NCI-H345 (cell line): ENCODE data around the gene MED31.
"Not testable (repeated sequence)": the region's sequence is repeated elsewhere in the genome, so short reads cannot be mapped to it uniquely, and the experiment has no call there.

Source experiments
- DNase-seq: peaks from one replicate; lab custom pipeline; 2025; lab: John Stamatoyannopoulos, UW

The MED31 gene

GRCh38 chr17:6651354-6651918 is at the start of gene MED31, which contains the start of gene C17orf100:
Gene MED31, minus strand, starts transcription at chr17:6651605. Its CDS starts 77 bp downstream, at chr17:6651528.
Gene C17orf100, plus strand, starts transcription at chr17:6651762. Its CDS starts 152 bp downstream, at chr17:6651914.
- DNase-seq = peak; percentile 87

DNA sequence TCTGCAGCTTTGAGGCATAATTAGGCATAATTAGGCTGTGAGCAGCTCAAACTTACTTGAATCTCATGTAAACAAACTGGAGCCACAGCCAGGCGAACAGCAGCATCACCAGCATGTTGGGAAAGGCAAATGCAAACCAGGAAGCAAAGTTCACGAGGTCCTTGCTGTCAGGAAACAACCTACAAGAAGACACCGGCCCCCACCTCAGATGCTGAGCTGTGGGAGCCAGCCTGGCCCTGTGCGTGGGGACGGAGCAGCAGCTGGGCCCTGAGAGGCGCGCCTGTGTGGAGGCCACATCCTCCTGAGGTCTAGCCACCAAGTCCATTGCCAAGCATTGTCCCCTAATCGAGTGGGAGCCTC is 49.5 kb upstream of the MED31 start:
- DNase-seq = no peak

DNA sequence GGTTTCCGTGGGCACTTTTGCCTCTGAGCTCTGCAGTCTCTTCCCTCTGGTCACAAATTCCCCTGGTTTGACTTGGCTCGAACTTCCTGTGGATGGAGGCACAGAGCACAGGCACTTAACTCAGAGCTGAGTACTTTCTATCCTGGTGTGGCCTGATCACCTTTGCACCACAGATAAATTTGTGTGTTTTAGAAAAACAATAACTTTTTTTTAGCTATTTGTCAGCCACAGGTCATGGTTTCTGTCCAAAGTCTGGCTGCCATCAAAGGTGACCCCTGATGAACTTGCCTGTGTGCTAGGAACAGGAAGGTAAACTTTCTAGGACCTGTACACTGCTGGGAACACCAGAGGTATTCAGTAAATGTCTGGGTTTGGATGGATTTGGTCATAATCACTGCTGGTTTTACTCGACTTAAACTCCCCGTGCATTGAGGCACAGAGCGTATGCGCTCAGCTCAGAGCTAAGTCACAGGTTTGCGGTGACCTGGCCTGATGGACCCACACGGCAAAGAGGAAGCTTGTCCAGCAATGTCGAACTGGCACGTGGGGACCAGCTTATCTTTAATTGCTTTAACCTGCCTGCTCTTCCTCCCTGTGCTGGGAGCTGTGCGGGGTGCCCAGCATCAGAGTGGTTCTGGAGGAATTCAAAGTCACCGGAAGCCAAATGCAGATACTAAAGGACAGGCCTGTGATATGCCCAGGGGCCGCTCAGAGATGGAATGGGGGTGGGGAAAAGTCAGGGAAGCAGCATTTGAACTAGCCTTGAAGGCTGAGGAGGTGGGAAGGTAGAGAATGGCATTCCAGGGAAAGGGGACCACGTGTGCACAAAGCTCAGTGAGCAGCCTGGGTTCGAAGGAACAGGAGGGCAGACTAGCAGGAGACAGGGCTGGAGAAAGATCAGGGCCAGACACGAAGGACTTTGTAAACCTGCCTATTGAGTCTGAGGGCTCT is 48.9 kb upstream of the MED31 start:
- DNase-seq = no peak

GRCh38 chr17:6698004-6698403 is 46.6 kb upstream of the MED31 start:
- no peak for DNase-seq

GRCh38 chr17:6696906-6697305 is 45.5 kb upstream of the MED31 start:
- no peak for DNase-seq

DNA sequence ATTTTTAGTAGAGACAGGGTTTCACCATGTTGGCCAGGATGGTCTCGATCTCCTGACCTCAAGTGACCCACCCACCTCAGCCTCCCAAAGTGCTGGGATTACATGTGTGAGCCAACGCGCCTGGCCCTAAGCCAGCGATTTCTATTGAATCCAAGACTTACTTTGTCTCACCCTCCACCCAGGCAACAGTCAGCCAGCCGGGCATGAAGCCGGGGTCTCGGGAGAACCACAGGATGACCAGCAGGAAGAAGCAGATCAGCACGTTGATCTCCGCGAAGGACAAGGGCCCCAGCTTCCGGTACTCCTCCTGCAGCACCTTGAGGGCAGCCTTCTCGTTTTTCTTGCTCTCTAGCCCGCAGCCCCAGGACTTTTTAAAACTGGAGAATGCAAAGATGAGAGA is 44.2 kb upstream of the MED31 start:
- no peak for DNase-seq

DNA sequence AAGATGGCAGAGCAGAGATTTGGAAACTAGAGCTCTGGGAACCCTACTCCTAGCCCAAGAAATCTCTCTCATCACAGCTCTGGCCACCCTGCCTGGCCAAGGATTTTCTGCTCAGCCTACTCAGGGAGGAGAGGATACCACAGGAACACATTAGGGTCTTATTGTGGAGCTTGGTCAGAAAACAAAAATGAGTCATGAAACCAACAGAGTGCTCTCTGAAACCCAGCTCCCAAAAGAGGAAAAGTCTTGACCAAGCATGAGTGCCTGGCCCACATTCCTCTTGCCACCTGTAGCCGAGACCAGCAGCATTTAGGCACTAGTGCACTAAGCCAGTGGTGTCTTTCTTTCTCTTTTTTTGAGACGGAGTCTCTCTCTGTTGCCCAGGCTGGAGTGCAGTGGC is 43.6 kb upstream of the MED31 start:
- no peak for DNase-seq

- DNase-seq = not testable (repeated sequence)
Observed at GRCh38 chr17:6691958-6692357, 40.6 kb upstream of the MED31 start.

- DNase-seq = no peak
Observed at GRCh38 chr17:6691546-6691945, 40.1 kb upstream of the MED31 start.

DNA sequence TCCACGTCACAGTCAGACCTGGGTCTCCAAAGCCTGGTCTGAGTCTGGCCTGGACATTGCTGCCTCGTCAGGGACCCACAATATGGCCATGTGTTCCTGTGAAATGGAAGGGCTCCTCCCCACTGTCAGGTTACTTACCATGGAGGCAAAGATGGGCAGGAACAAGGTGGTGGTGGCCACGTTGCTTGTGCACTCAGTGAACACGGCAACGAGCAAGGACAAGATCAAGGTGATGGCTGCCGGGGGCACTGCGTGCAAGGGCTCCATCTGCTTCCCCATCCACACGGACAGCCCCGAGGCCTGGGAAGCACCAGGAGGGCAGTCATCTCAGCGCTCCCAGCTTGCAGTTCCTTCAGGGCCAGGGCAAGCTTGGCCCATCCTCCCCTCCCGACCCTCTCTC is 39.2 kb upstream of the MED31 start:
- no peak for DNase-seq

DNA sequence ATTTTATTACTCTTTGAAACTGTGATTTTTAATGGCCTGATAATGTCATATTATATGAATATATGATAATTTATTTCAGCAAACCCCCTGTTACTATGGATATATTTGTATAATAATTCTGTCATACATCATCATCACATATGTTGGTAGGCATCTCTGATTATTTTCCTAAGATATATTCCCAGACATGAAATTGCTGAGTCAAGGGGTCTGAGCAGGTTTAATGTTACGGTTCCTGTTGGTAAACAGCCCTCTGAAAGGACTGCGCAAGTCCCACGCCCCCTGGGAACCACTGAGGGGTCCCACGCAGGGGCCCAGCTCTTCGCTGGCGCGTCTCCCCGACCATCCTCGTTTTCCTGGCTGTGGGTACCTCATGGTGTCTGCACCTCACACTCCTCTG is 37.5 kb upstream of the MED31 start:
- no peak for DNase-seq

- DNase-seq = no peak
Observed at GRCh38 chr17:6686026-6686425, 34.6 kb upstream of the MED31 start.

GRCh38 chr17:6684881-6685767 is 33.7 kb upstream of the MED31 start:
- no peak for DNase-seq

GRCh38 chr17:6684460-6684783 is 33.0 kb upstream of the MED31 start:
- no peak for DNase-seq

- DNase-seq = no peak
Observed at GRCh38 chr17:6683730-6684459, 32.5 kb upstream of the MED31 start.

DNA sequence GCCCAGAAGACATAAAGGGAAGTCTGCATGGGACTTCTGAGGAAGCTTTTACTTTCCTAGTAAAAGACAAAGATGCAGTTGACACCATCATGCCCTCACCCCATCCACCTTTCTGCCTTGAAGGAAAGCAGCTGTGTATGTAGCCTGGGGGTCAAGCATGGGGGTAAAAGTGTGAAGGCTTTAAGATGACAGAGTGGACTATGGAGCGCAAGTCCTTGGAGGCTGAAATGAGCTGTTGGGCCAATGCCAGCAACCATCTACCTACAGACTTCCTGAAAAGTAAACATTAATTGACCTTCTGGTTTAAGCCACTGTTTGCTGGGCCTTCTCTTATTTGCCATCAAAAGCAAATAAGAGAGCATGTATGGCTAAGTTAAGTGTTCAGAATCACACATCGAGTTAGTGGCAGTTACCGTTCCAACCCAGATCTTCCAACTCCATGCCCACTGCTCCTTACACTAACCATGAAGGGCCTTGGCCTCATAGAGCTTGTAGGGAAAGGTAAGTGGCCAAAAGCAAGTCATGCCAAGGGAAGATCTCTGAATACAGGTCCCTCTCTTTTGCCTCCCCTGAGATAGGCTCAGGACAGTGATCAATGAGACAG is 31.8 kb upstream of the MED31 start:
- DNase-seq = no peak

DNA sequence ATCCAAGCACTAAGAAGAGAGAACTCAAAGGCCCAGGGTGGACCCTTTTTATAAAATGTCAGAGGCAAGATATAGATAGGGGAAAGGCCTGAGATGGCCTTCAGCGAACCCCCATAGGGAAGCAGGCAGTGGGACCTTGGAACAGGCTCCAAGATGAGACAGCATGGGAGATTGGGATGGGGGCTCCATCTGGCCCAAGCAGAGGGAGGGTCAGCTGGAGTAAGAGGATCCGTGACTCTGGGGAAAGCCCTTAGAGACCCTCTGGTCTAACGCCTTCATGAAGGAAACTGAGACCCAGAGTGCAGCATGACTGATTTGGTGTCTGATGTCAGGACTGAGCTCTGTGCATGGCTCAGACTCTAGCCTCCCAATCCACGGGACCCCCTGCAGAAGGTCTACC is 30.9 kb upstream of the MED31 start:
- DNase-seq = no peak

- no peak for DNase-seq
Observed at GRCh38 chr17:6681671-6682070, 30.3 kb upstream of the MED31 start.

- DNase-seq = no peak
Observed at GRCh38 chr17:6681176-6681575, 29.8 kb upstream of the MED31 start.

DNA sequence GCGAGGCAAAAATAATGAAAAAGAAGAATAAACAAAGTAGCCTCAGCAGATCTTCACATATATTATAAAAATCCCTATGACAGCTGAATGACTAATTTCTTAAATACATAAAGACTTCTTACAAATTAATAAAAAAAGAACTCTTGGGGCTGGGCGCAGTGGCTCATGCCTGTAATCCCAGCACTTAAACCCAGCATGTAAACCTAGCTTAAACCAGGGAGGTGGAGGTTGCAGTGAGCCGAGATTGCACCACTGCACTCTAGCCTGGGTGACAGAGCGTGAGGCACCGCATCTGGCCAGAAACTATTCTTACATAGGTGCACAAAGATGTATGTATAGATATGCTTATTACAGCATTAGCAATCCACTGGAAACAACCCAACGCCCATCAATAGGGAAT is 27.8 kb upstream of the MED31 start:
- DNase-seq = no peak

DNA sequence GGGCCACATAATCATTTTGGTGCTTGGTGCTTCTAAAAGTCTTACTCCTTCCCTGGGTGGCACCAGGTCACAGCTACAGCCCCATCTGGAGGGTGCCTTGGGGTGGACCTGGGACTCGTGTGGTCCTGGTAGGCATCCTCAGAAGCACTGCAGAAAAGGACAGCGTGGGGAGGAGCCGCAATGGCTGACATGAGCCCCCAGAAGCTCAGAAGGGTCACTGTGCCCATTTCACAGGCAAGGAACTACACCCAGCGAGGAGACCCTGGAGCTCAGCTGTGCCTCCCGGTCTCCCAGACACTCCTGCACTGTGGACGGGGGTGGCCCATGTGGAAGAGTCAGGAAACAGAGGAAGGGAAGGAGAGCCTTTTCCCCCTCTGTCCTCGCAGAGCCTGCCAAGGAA is 26.5 kb upstream of the MED31 start:
- no peak for DNase-seq
